OCI-LY3 (cell line): ENCODE results near the gene CD248.

Experiments
- H2AFZ ChIP-seq: fragments of 200-600, 300-600 bp; shearing (Covaris generic); 2 replicates; pipeline ENCODE4 v1.6.0; 2014; ENCODE audit warnings: antibody characterized with exemption, low read depth, low read length
- H3K27ac ChIP-seq: fragments of 200-600, 300-600 bp; sonication (generic); 2 replicates; pipeline ENCODE4 v1.5.1; 2014; ENCODE audit warnings: mild to moderate bottlenecking, low read length, moderate library complexity, mixed read lengths
- H3K27me3 ChIP-seq: fragments of 200-600, 300-600 bp; sonication (generic); 2 replicates; pipeline ENCODE4 v1.6.1; 2014; ENCODE audit warnings: low read depth, low read length, mixed read lengths
- H3K36me3 ChIP-seq: fragments of 200-600, 300-600 bp; sonication (generic); replicated peaks from 2 replicates; pipeline ENCODE3; 2014; ENCODE audit warnings: low read depth, low read length, mixed read lengths
- H3K4me1 ChIP-seq: fragments of 300-600, 200-600 bp; sonication (generic); 2 replicates; pipeline ENCODE4 v1.6.1; 2014; ENCODE audit warnings: low read length, mixed read lengths
- H3K4me2 ChIP-seq: fragments of 200-600, 300-600 bp; sonication (generic); 2 replicates; pipeline ENCODE4 v1.6.1; 2014; ENCODE audit warnings: low read length, mixed read lengths
- H3K4me3 ChIP-seq: fragments of 300-600, 200-600 bp; sonication (generic); 2 replicates; pipeline ENCODE4 v1.5.1; 2014; ENCODE audit warnings: antibody characterized with exemption, mild to moderate bottlenecking, low read length, moderate library complexity
- H3K79me2 ChIP-seq: fragments of 300-600, 200-600 bp; shearing (Covaris generic); 2 replicates; pipeline ENCODE4 v1.6.1; 2014; ENCODE audit warnings: mild to moderate bottlenecking, low read length, mixed read lengths
- H3K9ac ChIP-seq: fragments of 300-600, 200-600 bp; shearing (Covaris generic); 2 replicates; pipeline ENCODE4 v1.6.0; 2014; ENCODE audit warnings: mild to moderate bottlenecking, low read length, moderate library complexity
- H3K9me3 ChIP-seq: fragments of 200-600, 300-600 bp; shearing (Covaris generic); 2 replicates; pipeline ENCODE4 v1.6.1; 2014; ENCODE audit warnings: low read length, mixed read lengths; ENCODE audit not compliant: insufficient read depth
- H4K20me1 ChIP-seq: fragments of 200-600, 300-600 bp; sonication (generic); 2 replicates; pipeline ENCODE4 v1.6.1; 2016; ENCODE audit warnings: low read length, mixed read lengths; ENCODE audit not compliant: insufficient read depth
- EZH2phosphoT487 ChIP-seq: fragments of 200-600 bp; shearing (Covaris generic); IDR thresholded peaks from 2 replicates; pipeline ENCODE4 v1.6.1; 2018; ENCODE audit warnings: antibody characterized with exemption, mixed run types, low read depth
- TF ChIP-seq, protein P1 (sequence below): fragments of 200-600, 300-600 bp; sonication (generic); IDR thresholded peaks from 2 replicates; pipeline ENCODE4 v1.5.1; 2014; ENCODE audit warnings: antibody characterized with exemption, low read length, low read depth

Gene CD248

DNA sequence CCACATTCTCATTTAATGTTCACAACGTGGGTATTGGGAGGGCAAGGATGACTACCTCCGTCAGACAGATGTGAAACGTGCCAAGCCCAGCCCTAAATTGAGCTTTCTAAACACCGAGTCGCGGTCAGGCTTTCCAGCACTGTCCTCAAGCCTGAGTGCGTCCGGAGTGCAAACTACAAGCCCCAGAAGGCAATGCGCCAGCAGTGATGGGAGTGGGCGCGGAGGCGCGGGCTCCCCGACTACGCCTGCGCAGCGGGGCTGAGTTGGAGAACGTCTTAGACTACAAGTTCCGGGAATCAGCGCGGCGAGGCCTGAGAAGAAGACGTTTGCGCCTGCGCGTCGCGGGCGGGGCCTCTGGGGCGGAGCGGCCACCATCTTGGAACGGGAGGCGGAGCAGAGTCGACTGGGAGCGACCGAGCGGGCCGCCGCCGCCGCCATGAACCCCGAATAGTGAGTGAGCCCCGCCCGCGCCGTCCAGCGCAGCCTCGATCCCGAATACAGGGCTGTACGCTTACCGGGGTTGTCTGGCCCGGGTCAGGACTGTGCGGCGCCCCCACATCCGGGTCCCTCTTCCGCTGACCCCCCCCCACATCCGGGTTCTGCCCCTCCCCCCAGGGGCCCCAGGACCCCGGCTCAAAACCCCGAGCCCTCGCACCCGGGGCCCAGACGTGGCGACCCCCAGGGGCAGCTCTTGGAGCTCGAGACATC lies 48.4 kb downstream of the CD248 start, which contains the start of gene RAB1B:
Gene RAB1B, plus strand, starts transcription at position 396 of the 708 bp plus-strand sequence. Its CDS starts 41 bp downstream, at position 437.
- Histone ChIP-seq H3K36me3 (peaks cover 23% of the 10 kb centered on the region), H3K79me2 (peaks cover 31% of the 10 kb centered on the region), H3K9ac (peak within 1 kb of the TSS; percentile 95), H3K4me2 (peak within 1 kb of the TSS; percentile 96), H2AFZ (peak within 1 kb of the TSS; percentile 62; the same call in 1 of the 2 replicates), H3K27me3 (no peaks in the 10 kb centered on the region), H3K9me3 (no peaks in the 10 kb centered on the region), H3K4me1 (peaks cover 7% of the 10 kb centered on the region), H4K20me1 (peaks cover 17% of the 10 kb centered on the region), H3K27ac (peak within 1 kb of the TSS; percentile 87), H3K4me3 (peak within 1 kb of the TSS; percentile 90)
- TF ChIP-seq, protein P1, sequence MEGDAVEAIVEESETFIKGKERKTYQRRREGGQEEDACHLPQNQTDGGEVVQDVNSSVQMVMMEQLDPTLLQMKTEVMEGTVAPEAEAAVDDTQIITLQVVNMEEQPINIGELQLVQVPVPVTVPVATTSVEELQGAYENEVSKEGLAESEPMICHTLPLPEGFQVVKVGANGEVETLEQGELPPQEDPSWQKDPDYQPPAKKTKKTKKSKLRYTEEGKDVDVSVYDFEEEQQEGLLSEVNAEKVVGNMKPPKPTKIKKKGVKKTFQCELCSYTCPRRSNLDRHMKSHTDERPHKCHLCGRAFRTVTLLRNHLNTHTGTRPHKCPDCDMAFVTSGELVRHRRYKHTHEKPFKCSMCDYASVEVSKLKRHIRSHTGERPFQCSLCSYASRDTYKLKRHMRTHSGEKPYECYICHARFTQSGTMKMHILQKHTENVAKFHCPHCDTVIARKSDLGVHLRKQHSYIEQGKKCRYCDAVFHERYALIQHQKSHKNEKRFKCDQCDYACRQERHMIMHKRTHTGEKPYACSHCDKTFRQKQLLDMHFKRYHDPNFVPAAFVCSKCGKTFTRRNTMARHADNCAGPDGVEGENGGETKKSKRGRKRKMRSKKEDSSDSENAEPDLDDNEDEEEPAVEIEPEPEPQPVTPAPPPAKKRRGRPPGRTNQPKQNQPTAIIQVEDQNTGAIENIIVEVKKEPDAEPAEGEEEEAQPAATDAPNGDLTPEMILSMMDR = no peak
- no peak for TF ChIP-seq EZH2phosphoT487

DNA sequence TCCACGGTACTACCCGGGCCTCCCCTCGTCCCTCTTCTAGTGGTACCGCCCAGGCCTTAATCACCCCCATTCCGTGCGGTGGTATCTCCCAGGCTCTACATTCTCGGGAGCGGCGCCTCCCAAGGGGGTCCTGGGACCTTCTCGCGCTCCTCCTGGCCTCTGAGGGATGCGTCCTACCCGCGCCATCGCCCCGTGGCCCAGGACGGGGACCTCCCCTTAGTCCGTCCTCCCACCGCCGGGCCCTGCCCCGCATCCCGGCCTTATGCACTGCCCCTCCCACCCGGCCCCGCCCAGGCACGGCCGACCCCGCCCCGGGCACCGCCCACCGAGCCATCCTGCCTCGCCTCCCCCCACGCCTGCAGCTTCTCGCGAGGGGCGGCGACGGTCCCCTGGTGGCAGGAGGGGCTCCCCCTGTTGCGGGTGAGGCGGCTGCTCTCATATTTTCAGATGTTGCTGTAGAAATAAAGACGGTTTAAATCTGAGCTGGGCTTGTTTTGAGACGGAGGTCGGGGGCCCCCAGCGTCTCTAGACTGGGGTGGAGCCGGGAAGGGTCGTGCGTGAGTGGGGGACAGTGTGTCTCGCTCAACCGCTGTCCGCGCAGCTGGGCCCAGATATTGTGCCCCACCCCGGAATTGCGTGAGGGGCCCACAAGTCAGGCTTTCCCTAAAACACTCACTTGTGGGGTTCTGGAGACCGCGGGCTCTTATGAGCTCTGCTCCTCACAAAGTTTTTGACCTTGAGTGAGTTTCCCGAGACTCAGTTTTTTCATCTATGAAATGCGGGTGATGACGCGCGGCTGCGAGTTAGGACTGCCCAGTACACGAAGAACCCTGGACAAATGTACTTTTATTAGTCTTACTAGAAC lies 49.2 kb downstream of the CD248 start:
- Histone ChIP-seq H3K9ac (peak overlapping the region; percentile 95), H3K36me3 (peaks cover 21% of the 10 kb centered on the region), H3K9me3 (no peaks in the 10 kb centered on the region), H3K79me2 (peaks cover 31% of the 10 kb centered on the region), H3K27ac (peak overlapping the region; percentile 87), H4K20me1 (peaks cover 12% of the 10 kb centered on the region), H3K27me3 (no peaks in the 10 kb centered on the region), H3K4me2 (peak overlapping the region; percentile 95), H3K4me3 (peak overlapping the region; percentile 90), H2AFZ (peak overlapping the region; percentile 62; the same call in 1 of the 2 replicates), H3K4me1 (peaks cover 7% of the 10 kb centered on the region)
- TF ChIP-seq EZH2phosphoT487 = no peak
- TF ChIP-seq, protein P1 = no peak

DNA sequence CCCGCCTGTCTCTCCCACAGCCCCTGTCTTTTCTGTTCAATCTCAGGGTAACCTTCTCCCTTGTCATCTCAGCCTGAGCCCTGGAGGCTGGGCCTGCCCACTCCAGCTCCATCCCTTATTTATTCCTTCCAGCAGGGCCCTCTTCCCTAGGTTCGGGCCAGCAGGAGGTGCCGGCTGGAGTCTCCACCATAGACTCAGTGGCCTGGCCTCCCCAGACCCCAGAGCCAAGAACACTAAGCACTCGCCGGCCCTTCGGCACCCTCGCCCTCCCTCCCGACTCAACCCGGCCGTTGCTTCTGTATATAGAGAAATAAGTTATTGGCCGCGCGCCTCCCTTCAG lies 49.8 kb downstream of the CD248 start:
- Histone ChIP-seq H3K9ac (no peak overlapping the region), H3K9me3 (no peaks in the 10 kb centered on the region), H3K79me2 (peaks cover 29% of the 10 kb centered on the region), H3K27ac (no peak overlapping the region), H4K20me1 (peaks cover 10% of the 10 kb centered on the region), H3K4me3 (peak overlapping the region; percentile 90), H3K4me1 (peaks cover 7% of the 10 kb centered on the region), H3K4me2 (peak overlapping the region; percentile 95), H2AFZ (no peak overlapping the region), H3K27me3 (no peaks in the 10 kb centered on the region), H3K36me3 (peaks cover 19% of the 10 kb centered on the region)
- no peak for TF ChIP-seq EZH2phosphoT487
- TF ChIP-seq, protein P1 = no peak
